ENCODE results near the gene TUSC7.

- TF ChIP-seq CTCF (IDR thresholded peaks at IDR 0.05 in 8 of 11, conservative IDR thresholded peaks at IDR 0.05 in 3 of 11) (no peak), POLR2AphosphoS5 (IDR thresholded peaks at IDR 0.05) (no peak)
These were observed 49.7 kb downstream of the TUSC7 start for GRCh38 chr3:116759316-116759715.
